ENCODE results near the gene ZNF385C. TPM values are rescaled to one million over a fixed set of nuclear protein-coding genes. Genes with fewer than 3 reads are reported as not detected.

The ZNF385C gene
- total and polyA plus RNA-seq, 7 experiments from 2014 or later = 0.15 to 0.45 (median 0.23) TPM; not detected in 3

- peaks cover 0 to 34% (median 3%) of the 10 kb centered on the region in 3 experiments for H3K36me3 ChIP-seq (ENCODE audit: control insufficient read depth in 2 of 3, insufficient read depth in 3 of 3, low read length in 3 of 3)
- DNase-seq (peak in 2 of 9 donors; percentile 31 to 34), ATAC-seq (no peak)
- H3K27me3 ChIP-seq (ENCODE audit: control insufficient read depth in 2 of 2, insufficient read depth in 2 of 2, low read length in 2 of 2) = no peaks in the 10 kb centered on the region
- POLR2A ChIA-PET = interaction anchor here (0.7 to 4.6 kb wide), 18 partner anchors 8 to 416 kb away, joined by 3 to 40 read pairs (median 8); partner anchors contain the start of genes CNP, DNAJC7, HSPB9 and KAT2A
- Mint-ChIP-seq H3K27me3 (no peaks in the 10 kb centered on the region), H3K4me1 (peaks cover 17 to 63% (median 51%) of the 10 kb centered on the region in 7 donors), H3K27ac (peak overlapping the region; percentile 94 to 100 (median 97)), H3K9me3 (peaks cover 0 to 2% (median 0%) of the 10 kb centered on the region in 11 donors), H3K4me3 (peak overlapping the region; percentile 86 to 96 (median 94)), H3K36me3 (peaks cover 0 to 28% (median 18%) of the 10 kb centered on the region in 5 donors)
- H3K27ac ChIP-seq (ENCODE audit: low read depth, low read length) = peak overlapping the region; percentile 83
- CTCF ChIA-PET = interaction anchor here (0.6 to 3.5 kb wide), 8 partner anchors 9 to 88 kb away, joined by 3 to 22 read pairs (median 8); partner anchors contain the start of genes KAT2A and ZNF385C
- H3K4me1 ChIP-seq (ENCODE audit: control insufficient read depth in 2 of 2, insufficient read depth in 2 of 2, low read length in 2 of 2) = peaks cover 12 to 40% of the 10 kb centered on the region in 2 donors
- intact Hi-C loops (cut with micrococcal nuclease) = loop anchor here (1.0 to 2.0 kb wide), 7 partner anchors 9 to 146 kb away; partner anchors contain the start of genes CNP (in 2 of the 2), DNAJC7 (in 2 of the 2), KAT2A (in 1 of the 2) and RAB5C (in 1 of the 2)
- no peaks in the 10 kb centered on the region for H3K9me3 ChIP-seq (ENCODE audit: control insufficient read depth in 2 of 3, low read length in 3 of 3)
- H3K4me3 ChIP-seq (ENCODE audit: low read length) = peak overlapping the region; percentile 83
Observed at GRCh38 chr17:42111871-42112551, 13.7 kb upstream of the ZNF385C start.

GRCh38 chr17:42111265-42111636, 13.0 kb upstream of the ZNF385C start:
- ATAC-seq = no peak
- CTCF ChIA-PET = interaction anchor here (0.5 to 3.5 kb wide), 4 partner anchors 13 to 69 kb away, joined by 6 to 19 read pairs (median 8); partner anchors contain the start of gene ZNF385C
- H3K27me3 Mint-ChIP-seq = no peaks in the 10 kb centered on the region
- H3K27me3 ChIP-seq (ENCODE audit: control insufficient read depth in 2 of 2, insufficient read depth in 2 of 2, low read length in 2 of 2) = no peaks in the 10 kb centered on the region
- peak overlapping the region in 9 of 10 donors; percentile 64 to 96 (median 91) for H3K4me3 Mint-ChIP-seq
- peaks cover 12 to 41% of the 10 kb centered on the region in 2 donors for H3K4me1 ChIP-seq (ENCODE audit: control insufficient read depth in 2 of 2, insufficient read depth in 2 of 2, low read length in 2 of 2)
- H3K9me3 Mint-ChIP-seq = peaks cover 0 to 2% (median 0%) of the 10 kb centered on the region in 11 donors
- peaks cover 0 to 23% (median 15%) of the 10 kb centered on the region in 5 donors for H3K36me3 Mint-ChIP-seq
- H3K4me1 Mint-ChIP-seq = peaks cover 12 to 57% (median 49%) of the 10 kb centered on the region in 7 donors
- intact Hi-C loops (cut with micrococcal nuclease) = no loop called here
- no peaks in the 10 kb centered on the region for H3K9me3 ChIP-seq (ENCODE audit: control insufficient read depth in 2 of 3, low read length in 3 of 3)
- no peak for DNase-seq
- H3K4me3 ChIP-seq (ENCODE audit: low read length) = peak overlapping the region; percentile 83
- peak overlapping the region in 8 of 9 donors; percentile 73 to 100 (median 97) for H3K27ac Mint-ChIP-seq
- peak overlapping the region; percentile 83 for H3K27ac ChIP-seq (ENCODE audit: low read depth, low read length)
- peaks cover 0 to 31% (median 3%) of the 10 kb centered on the region in 3 experiments for H3K36me3 ChIP-seq (ENCODE audit: control insufficient read depth in 2 of 3, insufficient read depth in 3 of 3, low read length in 3 of 3)
- POLR2A ChIA-PET = interaction anchor here (0.8 to 4.6 kb wide), 11 partner anchors 10 to 415 kb away, joined by 3 to 40 read pairs (median 11); partner anchors contain the start of genes CNP, DNAJC7, HSPB9 and KAT2A

- Histone ChIP-seq H3K9me3 (ENCODE audit: control insufficient read depth in 2 of 3, low read length in 3 of 3) (no peaks in the 10 kb centered on the region), H3K27me3 (ENCODE audit: control insufficient read depth in 2 of 2, insufficient read depth in 2 of 2, low read length in 2 of 2) (no peaks in the 10 kb centered on the region), H3K4me1 (ENCODE audit: control insufficient read depth in 2 of 2, insufficient read depth in 2 of 2, low read length in 2 of 2) (peaks cover 12 to 41% of the 10 kb centered on the region in 2 donors), H3K36me3 (ENCODE audit: control insufficient read depth in 2 of 3, insufficient read depth in 3 of 3, low read length in 3 of 3) (peaks cover 0 to 28% (median 3%) of the 10 kb centered on the region in 3 experiments), H3K27ac (ENCODE audit: low read depth, low read length) (peak overlapping the region; percentile 83), H3K4me3 (ENCODE audit: low read length) (no peak overlapping the region)
- peaks cover 12 to 56% (median 49%) of the 10 kb centered on the region in 7 donors for H3K4me1 Mint-ChIP-seq
- peak overlapping the region; percentile 68 to 100 (median 94) for H3K27ac Mint-ChIP-seq
- ATAC-seq (no peak), DNase-seq (peak in 1 of 9 donors; percentile 17)
- ChIA-PET POLR2A (interaction anchor here (0.8 to 4.6 kb wide), 10 partner anchors 10 to 144 kb away, joined by 3 to 40 read pairs (median 10); partner anchors contain the start of genes CNP, DNAJC7, HSPB9 and KAT2A), CTCF (interaction anchor here (0.5 to 1.9 kb wide), 4 partner anchors 12 to 415 kb away, joined by 3 to 8 read pairs (median 6); partner anchors contain the start of gene ZNF385C)
- H3K27me3 Mint-ChIP-seq = no peaks in the 10 kb centered on the region
- H3K36me3 Mint-ChIP-seq = peaks cover 0 to 27% (median 14%) of the 10 kb centered on the region in 5 donors
- H3K4me3 Mint-ChIP-seq = peak overlapping the region; percentile 62 to 96 (median 88)
- peaks cover 0 to 2% (median 0%) of the 10 kb centered on the region in 11 donors for H3K9me3 Mint-ChIP-seq
- intact Hi-C loops (cut with micrococcal nuclease) = no loop called here
Observed at GRCh38 chr17:42110301-42111264, 12.3 kb upstream of the ZNF385C start.

- H3K4me3 Mint-ChIP-seq = peak overlapping the region in 6 of 10 donors; percentile 2 to 50 (median 22)
- DNase-seq = no peak
- H3K36me3 Mint-ChIP-seq = peaks cover 0 to 35% (median 15%) of the 10 kb centered on the region in 5 donors
- no peaks in the 10 kb centered on the region for H3K27me3 Mint-ChIP-seq
- intact Hi-C loops (cut with micrococcal nuclease) = no loop called here
- Histone ChIP-seq H3K4me1 (ENCODE audit: control insufficient read depth in 2 of 2, insufficient read depth in 2 of 2, low read length in 2 of 2) (peaks cover 12 to 41% of the 10 kb centered on the region in 2 donors), H3K27me3 (ENCODE audit: control insufficient read depth in 2 of 2, insufficient read depth in 2 of 2, low read length in 2 of 2) (no peaks in the 10 kb centered on the region), H3K36me3 (ENCODE audit: control insufficient read depth in 2 of 3, insufficient read depth in 3 of 3, low read length in 3 of 3) (peaks cover 0 to 31% (median 3%) of the 10 kb centered on the region in 3 experiments), H3K9me3 (ENCODE audit: control insufficient read depth in 2 of 3, low read length in 3 of 3) (no peaks in the 10 kb centered on the region), H3K4me3 (ENCODE audit: low read length) (no peak overlapping the region), H3K27ac (ENCODE audit: low read depth, low read length) (no peak overlapping the region)
- H3K27ac Mint-ChIP-seq = peak overlapping the region in 6 of 9 donors; percentile 6 to 100 (median 44)
- ATAC-seq = no peak
- H3K9me3 Mint-ChIP-seq = peaks cover 0 to 2% (median 0%) of the 10 kb centered on the region in 11 donors
- POLR2A ChIA-PET = interaction anchor here (1.4 to 1.5 kb wide), 2 partner anchors 12 to 89 kb away, joined by 3 to 4 read pairs; partner anchors contain the start of genes KAT2A and NKIRAS2
- CTCF ChIA-PET = interaction anchor here (0.6 to 1.5 kb wide), 2 partner anchors 44 to 146 kb away, joined by 3 to 5 read pairs; no protein-coding TSS in a partner anchor
- H3K4me1 Mint-ChIP-seq = peaks cover 12 to 52% (median 48%) of the 10 kb centered on the region in 7 donors
Observed at GRCh38 chr17:42109086-42109485, 10.8 kb upstream of the ZNF385C start.

GRCh38 chr17:42107597-42108576, 9.6 kb upstream of the ZNF385C start:
- Histone ChIP-seq H3K4me1 (ENCODE audit: control insufficient read depth in 2 of 2, insufficient read depth in 2 of 2, low read length in 2 of 2) (peaks cover 8 to 35% of the 10 kb centered on the region in 2 donors), H3K4me3 (ENCODE audit: low read length) (no peak overlapping the region), H3K9me3 (ENCODE audit: control insufficient read depth in 2 of 3, low read length in 3 of 3) (no peaks in the 10 kb centered on the region), H3K27me3 (ENCODE audit: control insufficient read depth in 2 of 2, insufficient read depth in 2 of 2, low read length in 2 of 2) (no peaks in the 10 kb centered on the region), H3K27ac (ENCODE audit: low read depth, low read length) (peak overlapping the region; percentile 32), H3K36me3 (ENCODE audit: control insufficient read depth in 2 of 3, insufficient read depth in 3 of 3, low read length in 3 of 3) (peaks cover 0 to 40% (median 3%) of the 10 kb centered on the region in 3 experiments)
- peak; percentile 82 to 96 (median 88) for DNase-seq
- ATAC-seq = peak; percentile 95
- Mint-ChIP-seq H3K9me3 (peaks cover 0 to 2% (median 0%) of the 10 kb centered on the region in 11 donors), H3K36me3 (peaks cover 0 to 36% (median 15%) of the 10 kb centered on the region in 5 donors), H3K4me3 (peak overlapping the region in 9 of 10 donors; percentile 36 to 78 (median 67)), H3K27me3 (no peaks in the 10 kb centered on the region), H3K4me1 (peaks cover 12 to 51% (median 46%) of the 10 kb centered on the region in 7 donors), H3K27ac (peak overlapping the region in 7 of 9 donors; percentile 28 to 72 (median 53))
- ChIA-PET CTCF (interaction anchor here (0.6 to 1.7 kb wide), 3 partner anchors 10 to 145 kb away, joined by 3 to 5 read pairs (median 3); partner anchors contain the start of gene ZNF385C), POLR2A (interaction anchor here (0.7 to 1.2 kb wide), 4 partner anchors 10 to 386 kb away, joined by 3 to 4 read pairs (median 3); partner anchors contain the start of gene ZNF385C)
- intact Hi-C loops (cut with micrococcal nuclease) = loop anchor here (1.0 to 2.0 kb wide), 3 partner anchors 13 to 73 kb away; partner anchors contain the start of genes KAT2A (in 1 of the 2) and KCNH4 (in 1 of the 2)

Measured in naive thymus-derived CD4-positive, alpha-beta T cell (primary cell).